ENCODE data around the gene GPRC5B.

The GPRC5B gene

DNA sequence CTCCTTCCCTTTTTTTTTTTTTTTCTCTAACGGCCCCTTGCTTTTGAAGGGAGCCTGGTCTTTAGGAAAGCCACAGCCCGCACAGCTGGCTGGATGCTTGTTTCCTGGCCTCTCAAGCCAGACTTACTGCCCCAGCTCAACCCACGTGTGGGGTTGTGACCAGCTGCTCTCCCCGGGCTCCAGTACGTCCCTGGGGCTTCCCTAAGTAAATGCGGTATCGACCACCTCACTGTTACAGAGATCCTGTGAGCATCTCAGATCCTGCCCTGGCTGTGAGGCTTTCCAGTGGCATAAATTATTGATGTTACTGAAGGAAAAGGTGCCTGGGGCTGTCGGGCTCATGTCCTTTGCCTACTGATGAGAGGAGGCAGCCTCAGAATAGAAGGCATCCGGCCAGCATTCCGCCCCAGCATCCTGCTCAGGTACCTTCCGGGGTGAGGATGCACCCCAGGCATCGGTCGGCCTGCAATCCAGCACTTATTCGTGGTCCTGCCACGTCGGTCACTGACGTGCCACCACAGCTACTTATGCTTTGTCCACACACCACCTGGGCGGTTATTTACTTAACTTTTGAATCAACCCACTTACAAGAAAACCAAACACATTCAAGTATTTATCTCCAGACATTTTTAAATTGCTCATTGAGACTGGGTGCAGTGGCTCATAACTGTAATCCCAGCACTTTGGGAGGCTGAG, 9.6 kb downstream of the GPRC5B start:
- DNase-seq (ENCODE audit: extremely low read depth, low read depth): no peak
- H3K4me3 ChIP-seq (replicated peaks; ENCODE audit: low read depth, low read length): no peak overlapping the region
- TF ChIP-seq, protein P1, sequence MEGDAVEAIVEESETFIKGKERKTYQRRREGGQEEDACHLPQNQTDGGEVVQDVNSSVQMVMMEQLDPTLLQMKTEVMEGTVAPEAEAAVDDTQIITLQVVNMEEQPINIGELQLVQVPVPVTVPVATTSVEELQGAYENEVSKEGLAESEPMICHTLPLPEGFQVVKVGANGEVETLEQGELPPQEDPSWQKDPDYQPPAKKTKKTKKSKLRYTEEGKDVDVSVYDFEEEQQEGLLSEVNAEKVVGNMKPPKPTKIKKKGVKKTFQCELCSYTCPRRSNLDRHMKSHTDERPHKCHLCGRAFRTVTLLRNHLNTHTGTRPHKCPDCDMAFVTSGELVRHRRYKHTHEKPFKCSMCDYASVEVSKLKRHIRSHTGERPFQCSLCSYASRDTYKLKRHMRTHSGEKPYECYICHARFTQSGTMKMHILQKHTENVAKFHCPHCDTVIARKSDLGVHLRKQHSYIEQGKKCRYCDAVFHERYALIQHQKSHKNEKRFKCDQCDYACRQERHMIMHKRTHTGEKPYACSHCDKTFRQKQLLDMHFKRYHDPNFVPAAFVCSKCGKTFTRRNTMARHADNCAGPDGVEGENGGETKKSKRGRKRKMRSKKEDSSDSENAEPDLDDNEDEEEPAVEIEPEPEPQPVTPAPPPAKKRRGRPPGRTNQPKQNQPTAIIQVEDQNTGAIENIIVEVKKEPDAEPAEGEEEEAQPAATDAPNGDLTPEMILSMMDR (IDR thresholded peaks at IDR 0.05; ENCODE audit: low read depth, low read length, missing control alignments): no peak

DNA sequence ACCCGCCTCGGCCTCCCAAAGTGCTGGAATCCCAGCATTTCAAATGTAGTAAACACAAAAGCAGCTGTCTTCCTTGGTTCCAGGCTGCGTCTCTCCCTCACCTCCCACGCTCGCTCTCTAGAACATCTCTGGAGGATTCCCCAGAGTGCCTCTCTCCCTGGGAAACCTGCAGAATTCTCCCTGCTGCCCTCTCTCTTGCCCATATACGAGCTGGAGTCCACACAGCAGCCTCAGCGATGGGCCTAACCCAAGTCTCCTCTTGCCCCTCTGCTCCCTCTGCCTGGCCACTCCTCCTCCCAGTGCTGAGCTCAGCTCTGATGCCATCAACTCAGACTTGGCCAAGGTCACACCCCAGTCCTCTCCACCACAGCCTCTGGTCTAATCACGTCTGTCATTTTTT, 10.6 kb downstream of the GPRC5B start:
- DNase-seq (ENCODE audit: extremely low read depth, low read depth): no peak
- TF ChIP-seq, protein P1 (IDR thresholded peaks at IDR 0.05; ENCODE audit: low read depth, low read length, missing control alignments): no peak
- H3K4me3 ChIP-seq (replicated peaks; ENCODE audit: low read depth, low read length): no peak overlapping the region

DNA sequence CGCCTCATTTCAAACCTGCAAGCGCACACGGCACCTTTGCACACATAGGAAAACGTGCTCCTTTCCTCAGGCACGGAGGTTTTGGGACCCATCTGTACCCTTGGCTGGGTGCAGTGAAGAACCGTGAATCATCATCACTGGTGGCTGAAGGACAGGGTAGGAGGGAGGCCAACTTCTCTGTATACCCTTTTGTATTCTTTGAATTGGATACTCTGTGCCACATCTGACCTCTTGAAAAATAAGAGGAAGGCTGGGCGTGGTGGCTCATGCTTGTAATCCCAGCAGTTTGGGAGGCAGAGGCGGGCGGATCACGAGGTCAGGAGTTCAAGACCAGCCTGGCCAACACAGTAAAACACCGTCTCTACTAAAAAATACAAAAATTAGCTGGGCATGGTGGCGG, 11.7 kb downstream of the GPRC5B start:
- no peak overlapping the region for H3K4me3 ChIP-seq (replicated peaks; ENCODE audit: low read depth, low read length)
- no peak for DNase-seq (ENCODE audit: extremely low read depth, low read depth)
- TF ChIP-seq, protein P1 (IDR thresholded peaks at IDR 0.05; ENCODE audit: low read depth, low read length, missing control alignments): no peak

DNA sequence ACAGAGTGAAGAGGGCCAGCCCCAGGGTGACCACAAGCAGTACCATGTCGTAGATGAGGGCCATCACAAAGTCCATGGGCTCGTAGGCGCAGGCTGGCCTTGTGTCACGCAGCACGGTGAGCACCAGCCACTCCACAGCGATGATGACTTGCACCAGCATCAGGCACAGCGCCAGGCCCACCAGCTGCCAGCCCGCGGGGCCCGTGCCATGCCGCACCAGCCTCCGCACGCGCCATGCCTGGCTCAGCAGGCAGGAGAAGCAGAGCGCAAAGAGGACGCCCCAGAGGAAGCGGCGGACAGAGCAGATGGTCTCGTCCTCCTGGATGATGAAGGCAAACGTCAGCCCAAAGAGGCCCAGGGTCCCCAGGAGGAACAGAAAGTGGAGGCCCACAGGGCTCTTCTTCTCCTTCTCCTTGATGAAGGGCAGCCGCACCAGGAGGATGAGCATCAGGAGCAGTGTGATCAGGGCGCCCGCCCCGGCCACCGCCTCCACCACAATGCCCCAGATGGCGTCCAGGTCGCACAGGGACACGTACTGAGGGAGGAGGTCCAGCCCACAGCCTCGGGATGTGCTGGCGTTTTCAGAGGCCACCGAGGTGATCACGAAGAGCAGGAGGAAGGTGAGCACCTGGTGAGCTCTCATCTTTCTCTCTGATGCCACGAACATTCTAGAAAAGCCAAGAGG, 12.3 kb downstream of the GPRC5B start:
- TF ChIP-seq, protein P1 (IDR thresholded peaks at IDR 0.05; ENCODE audit: low read depth, low read length, missing control alignments): no peak
- DNase-seq (ENCODE audit: extremely low read depth, low read depth): no peak
- H3K4me3 ChIP-seq (replicated peaks; ENCODE audit: low read depth, low read length): no peak overlapping the region

DNA sequence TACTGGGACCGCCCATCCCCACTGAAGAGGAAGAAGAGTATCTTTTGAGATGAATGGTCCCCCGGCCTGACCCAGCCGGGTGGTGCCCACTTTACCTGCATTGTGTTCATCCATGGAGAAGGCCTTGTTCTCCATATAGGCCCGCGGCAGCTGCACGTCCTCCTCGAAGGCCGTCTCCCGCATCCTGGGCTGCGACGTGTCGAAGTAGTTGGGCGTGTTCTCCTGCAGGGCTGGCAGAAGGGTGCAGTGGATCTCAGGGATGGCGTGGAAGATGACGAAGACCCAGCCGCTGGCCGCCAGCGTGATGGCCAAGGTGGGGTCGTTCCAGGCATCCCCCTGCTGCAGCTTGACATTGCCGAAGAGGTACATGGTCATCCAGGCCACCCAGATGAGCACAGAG, 12.9 kb downstream of the GPRC5B start:
- TF ChIP-seq, protein P1 (IDR thresholded peaks at IDR 0.05; ENCODE audit: low read depth, low read length, missing control alignments): no peak
- no peak for DNase-seq (ENCODE audit: extremely low read depth, low read depth)
- no peak overlapping the region for H3K4me3 ChIP-seq (replicated peaks; ENCODE audit: low read depth, low read length)

DNA sequence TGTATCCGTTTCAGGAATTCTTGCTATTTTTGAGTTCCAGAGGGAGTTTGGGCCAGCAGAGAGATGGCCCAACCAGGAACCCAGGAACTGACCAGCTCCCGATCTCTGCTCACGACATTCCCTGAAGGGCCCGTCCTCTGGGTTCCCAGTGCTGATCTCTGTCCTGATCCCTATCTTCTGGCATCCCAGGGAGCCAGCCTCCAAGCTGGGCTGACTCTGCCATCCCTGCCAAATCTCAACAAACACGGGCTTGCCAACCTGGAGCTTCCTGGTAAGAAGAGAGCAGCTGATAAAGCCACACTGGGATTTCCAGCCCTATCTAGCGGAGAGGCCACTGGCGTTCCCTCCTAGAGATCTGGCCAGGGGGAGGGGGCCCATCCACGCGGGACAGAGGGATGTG, 16.2 kb downstream of the GPRC5B start:
- no peak overlapping the region for H3K4me3 ChIP-seq (replicated peaks; ENCODE audit: low read depth, low read length)
- DNase-seq (ENCODE audit: extremely low read depth, low read depth): no peak
- TF ChIP-seq, protein P1 (IDR thresholded peaks at IDR 0.05; ENCODE audit: low read depth, low read length, missing control alignments): no peak
